Stimulated activated CD8-positive, alpha-beta memory T cell treated with anti-CD3 and anti-CD28 coated beads, Interleukin-4, amount 100 ng/mL, for 1 hour (primary cell): Measurements from ENCODE around the gene ALKBH4.
"Not testable (repeated sequence)": the region's sequence is repeated elsewhere in the genome, so short reads cannot be mapped to it uniquely, and the experiment has no call there.

ENCODE experiments used
- DNase-seq, 2 donors: peaks; one replicate each; pipeline ENCODE4 v3.0.0-alpha.2; 2020; ENCODE audit warnings: low read depth in 2 of 2, low spot score in 1 of 2

ALKBH4 gene

GRCh38 chr7:102464577-102465280 lies at the start of gene ALKBH4, which contains the start of gene LRWD1:
ALKBH4 (minus strand) TSS chr7:102464863; CDS start chr7:102464836, 27 bp downstream.
LRWD1 (plus strand) TSS chr7:102464984; CDS start chr7:102465081, 97 bp downstream.
- peak; percentile 83 to 91 for DNase-seq

- not testable (repeated sequence) for DNase-seq
Measured at GRCh38 chr7:102512642-102513221, 48.1 kb upstream of the ALKBH4 start.

- DNase-seq = not testable (repeated sequence)
Measured at GRCh38 chr7:102511860-102512522, 47.3 kb upstream of the ALKBH4 start.

- DNase-seq = not testable (repeated sequence)
Measured at GRCh38 chr7:102510575-102510974, 45.9 kb upstream of the ALKBH4 start.

GRCh38 chr7:102507410-102508088 lies 42.9 kb upstream of the ALKBH4 start:
- not testable (repeated sequence) for DNase-seq

- not testable (repeated sequence) for DNase-seq
Measured at GRCh38 chr7:102505298-102506185, 40.9 kb upstream of the ALKBH4 start.

GRCh38 chr7:102503141-102503540 lies 38.5 kb upstream of the ALKBH4 start:
- DNase-seq = not testable (repeated sequence)

GRCh38 chr7:102498321-102498720 lies 33.7 kb upstream of the ALKBH4 start:
- not testable (repeated sequence) for DNase-seq

- not testable (repeated sequence) for DNase-seq
Measured at GRCh38 chr7:102497308-102497707, 32.6 kb upstream of the ALKBH4 start.

GRCh38 chr7:102496861-102497260 lies 32.2 kb upstream of the ALKBH4 start:
- DNase-seq = not testable (repeated sequence)

- not testable (repeated sequence) for DNase-seq
Measured at GRCh38 chr7:102494473-102495149, 29.9 kb upstream of the ALKBH4 start.

- not testable (repeated sequence) for DNase-seq
Measured at GRCh38 chr7:102494026-102494425, 29.4 kb upstream of the ALKBH4 start.

- DNase-seq = not testable (repeated sequence)
Measured at GRCh38 chr7:102493220-102493935, 28.7 kb upstream of the ALKBH4 start.

GRCh38 chr7:102490529-102491075 lies 25.9 kb upstream of the ALKBH4 start:
- not testable (repeated sequence) for DNase-seq

GRCh38 chr7:102484317-102484716 lies 19.7 kb upstream of the ALKBH4 start:
- not testable (repeated sequence) for DNase-seq

- not testable (repeated sequence) for DNase-seq
Measured at GRCh38 chr7:102481962-102482361, 17.3 kb upstream of the ALKBH4 start.

GRCh38 chr7:102479982-102480637 lies 15.4 kb upstream of the ALKBH4 start:
- DNase-seq = not testable (repeated sequence)

- DNase-seq = not testable (repeated sequence)
Measured at GRCh38 chr7:102479209-102479584, 14.5 kb upstream of the ALKBH4 start.
